AG09309 (cell line): ENCODE measurements around the gene PIP5K1A.

Experiments used
- DNase-seq: peaks from one replicate; pipeline ENCODE4 v3.0.0-alpha.2; 2010; ENCODE audit warnings: low read depth
- H3K4me3 ChIP-seq: 2 replicates; pipeline ENCODE4 v1.5.1; 2011; ENCODE audit warnings: mild to moderate bottlenecking, low read depth, low read length, moderate library complexity; ENCODE audit not compliant: control insufficient read depth
- CTCF ChIP-seq: IDR thresholded peaks from 2 replicates; pipeline ENCODE4 v1.5.1; 2011; ENCODE audit warnings: mild to moderate bottlenecking, low read depth, low read length, inconsistent platforms; ENCODE audit not compliant: insufficient read depth, control insufficient read depth; ENCODE audit errors: missing control alignments

The PIP5K1A gene

DNA sequence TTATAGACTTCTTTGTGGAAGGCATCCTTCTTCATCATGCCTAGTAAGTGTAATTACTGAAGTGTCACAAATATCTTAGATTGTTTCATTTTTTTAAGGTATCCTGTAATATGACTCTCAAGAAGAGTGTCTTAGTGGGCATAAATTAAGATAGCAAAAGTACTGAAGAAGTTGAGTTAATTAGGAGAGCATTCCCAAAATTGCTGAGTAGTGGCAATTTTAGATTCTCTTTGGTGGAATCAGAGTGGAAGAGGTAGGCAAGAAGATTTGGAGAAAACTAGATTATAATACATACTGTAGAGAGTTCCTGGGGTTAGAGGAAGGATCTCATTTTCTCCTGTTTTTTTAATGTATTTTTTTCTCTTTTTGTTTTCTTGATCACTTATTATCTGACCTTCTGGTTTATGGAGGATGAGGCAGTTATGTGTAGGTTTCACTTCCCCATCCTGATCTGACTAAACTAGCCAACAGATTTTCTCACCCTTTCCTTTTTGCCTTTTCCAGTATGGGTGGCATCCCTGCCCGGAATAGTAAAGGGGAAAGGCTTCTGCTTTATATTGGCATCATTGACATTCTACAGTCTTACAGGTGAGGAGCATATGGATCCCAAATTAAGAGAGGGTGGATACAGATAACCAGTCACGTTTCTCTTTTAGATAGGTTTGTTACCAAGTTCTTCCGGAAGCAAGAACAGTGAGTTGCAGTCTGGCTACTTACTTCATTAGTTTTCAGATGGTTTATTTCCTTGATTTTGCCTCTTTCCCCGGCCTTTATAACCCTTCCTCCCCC, 39.5 kb downstream of the PIP5K1A start:
- TF ChIP-seq CTCF: no peak
- DNase-seq: no peak
- no peak overlapping the region for H3K4me3 ChIP-seq

DNA sequence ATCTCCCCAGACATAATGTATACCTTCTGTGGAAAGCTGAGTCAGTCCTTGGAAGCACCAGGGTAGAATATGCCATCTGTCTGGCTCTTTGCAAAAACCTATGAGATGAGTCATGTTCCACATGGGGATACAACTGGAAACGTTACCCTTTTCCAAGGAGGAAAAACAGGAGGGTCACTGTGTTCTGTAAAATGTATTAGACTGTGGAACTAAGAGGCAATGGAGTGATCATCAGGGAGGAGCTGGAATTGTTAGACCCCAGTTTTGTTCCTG, 40.1 kb downstream of the PIP5K1A start:
- DNase-seq: peak; percentile 60

DNA sequence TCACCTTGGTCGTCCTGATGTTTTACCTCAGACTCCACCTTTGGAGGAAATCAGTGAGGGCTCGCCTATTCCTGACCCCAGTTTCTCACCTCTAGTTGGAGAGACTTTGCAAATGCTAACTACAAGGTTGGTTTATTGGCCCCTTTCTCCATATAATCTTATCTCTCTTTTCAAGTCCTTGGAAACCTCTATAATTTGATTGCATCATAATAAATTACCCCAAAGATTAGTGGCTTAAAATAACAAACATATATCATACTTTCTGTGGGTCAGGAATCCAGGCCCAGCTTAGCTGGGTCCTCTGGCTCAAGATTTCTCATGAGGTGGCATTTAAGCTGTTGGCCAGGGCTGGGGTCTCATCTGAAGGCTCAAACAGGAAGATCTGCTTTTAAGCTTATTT, 44.1 kb downstream of the PIP5K1A start:
- no peak overlapping the region for H3K4me3 ChIP-seq
- DNase-seq: no peak
- TF ChIP-seq CTCF: no peak

More for the DNA sequence above, 40.1 kb downstream of the PIP5K1A start:
- H3K4me3 ChIP-seq: no peak overlapping the region
- no peak for TF ChIP-seq CTCF

DNA sequence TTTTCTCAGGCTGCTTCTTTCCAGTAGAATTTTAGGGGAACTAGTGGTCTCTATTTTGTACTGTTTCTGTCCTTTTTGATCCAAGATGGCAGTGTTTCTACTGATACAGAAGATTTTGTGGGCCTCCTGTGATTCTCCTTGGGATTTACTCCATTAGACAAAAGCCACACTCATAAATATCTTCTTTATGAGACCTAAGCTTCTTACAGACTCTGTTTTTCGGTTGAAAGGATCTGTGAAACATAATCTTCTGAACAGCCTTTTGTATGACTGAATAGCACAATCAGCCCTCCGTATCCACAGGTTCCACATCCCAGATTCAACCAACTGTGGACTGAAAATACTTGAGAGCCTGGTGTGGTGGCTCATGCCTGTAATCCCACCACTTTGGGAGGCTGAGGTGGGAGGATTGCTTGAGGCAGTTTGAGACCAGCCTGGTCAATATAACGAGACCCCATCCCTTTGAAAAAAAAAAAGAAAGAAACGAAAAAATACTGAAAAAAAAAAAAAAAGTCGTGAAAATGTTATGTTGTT, 45.4 kb downstream of the PIP5K1A start:
- TF ChIP-seq CTCF: no peak
- H3K4me3 ChIP-seq: no peak overlapping the region
- no peak for DNase-seq

DNA sequence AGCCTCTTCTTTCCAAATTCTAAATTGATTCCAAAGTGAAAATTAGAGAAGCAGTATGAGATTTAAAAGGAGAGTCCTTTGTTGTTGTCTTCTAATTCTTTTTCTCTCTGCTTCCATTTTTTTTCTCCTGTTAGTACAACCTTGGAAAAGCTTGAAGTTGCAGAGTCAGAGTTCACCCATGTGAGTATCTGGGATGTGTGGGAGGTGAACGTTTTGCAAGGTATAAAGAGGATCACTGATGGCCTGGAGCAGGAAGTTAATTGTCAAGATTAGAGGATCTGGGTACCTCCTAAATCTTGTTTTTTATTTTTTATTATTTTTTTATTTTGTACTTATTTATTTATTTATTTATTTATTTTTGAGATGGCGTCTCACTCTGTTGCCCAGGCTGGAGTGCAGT, 48.4 kb downstream of the PIP5K1A start:
- TF ChIP-seq CTCF: no peak
- no peak overlapping the region for H3K4me3 ChIP-seq
- DNase-seq: no peak

- peak; percentile 80 for TF ChIP-seq CTCF
Measured at GRCh38 chr1:151251656-151252470, 53.5 kb downstream of the PIP5K1A start.

More at GRCh38 chr1:151251656-151252470, 53.5 kb downstream of the PIP5K1A start:
- DNase-seq: peak; percentile 43
- H3K4me3 ChIP-seq: no peak overlapping the region
